OCI-LY7 (cell line): Measurements from ENCODE around the gene ARAP1. TPM values are rescaled to one million over a fixed set of nuclear protein-coding genes. Genes with fewer than 3 reads are reported as not detected.

Experiments
- BruUV-seq: library from RNA; stranded (reverse); fragments of 400-500 nt; replicated peaks from 2 replicates; lab custom pipeline; 2021; lab: Mats Ljungman, UMichigan
- CTCF ChIA-PET: fragments of 300-600 bp; sonication (Branson Sonifier 250); formaldehyde crosslinking; loops from one replicate; lab custom pipeline; 2022; ENCODE audit warnings: antibody characterized with exemption; ENCODE audit not compliant: unreplicated experiment; lab: Charles Lee
- POLR2A ChIA-PET: fragments of 300-600 bp; sonication (Branson Sonifier 250); formaldehyde crosslinking; loops from one replicate; lab custom pipeline; 2022; ENCODE audit warnings: antibody characterized with exemption; lab: Charles Lee
- DNase-seq: peaks from one replicate; pipeline ENCODE4 v3.0.0-alpha.2; 2015; ENCODE audit warnings: low spot score
- H2AFZ ChIP-seq: fragments of 200-600 bp; sonication (generic), shearing (Covaris generic); 2 replicates; pipeline ENCODE4 v1.6.1; 2014; ENCODE audit warnings: mild to moderate bottlenecking, antibody characterized with exemption, low read length, moderate library complexity
- H3K27ac ChIP-seq: fragments of 200-600 bp; sonication (generic); 2 replicates; pipeline ENCODE4 v1.5.1; 2014; ENCODE audit warnings: mixed run types, low read depth, mild to moderate bottlenecking, moderate library complexity, low read length, inconsistent platforms; ENCODE audit not compliant: poor library complexity, severe bottlenecking
- H3K36me3 ChIP-seq: fragments of 200-600 bp; sonication (generic); 2 replicates; pipeline ENCODE4 v1.6.1; 2014; ENCODE audit warnings: mild to moderate bottlenecking, antibody characterized with exemption, low read length, moderate library complexity, mixed read lengths; ENCODE audit not compliant: insufficient read depth
- H3K4me1 ChIP-seq: fragments of 200-600 bp; sonication (generic); 2 replicates; pipeline ENCODE4 v1.5.1; 2014; ENCODE audit warnings: mild to moderate bottlenecking, low read length; ENCODE audit not compliant: insufficient read depth, poor library complexity, severe bottlenecking
- H3K4me2 ChIP-seq: fragments of 200-600 bp; sonication (generic); 2 replicates; pipeline ENCODE4 v1.6.1; 2014; ENCODE audit warnings: mild to moderate bottlenecking, low read length
- H3K4me3 ChIP-seq: fragments of 200-600 bp; sonication (generic); 2 replicates; pipeline ENCODE4 v1.5.1; 2014; ENCODE audit warnings: mild to moderate bottlenecking, low read depth, low read length; ENCODE audit not compliant: poor library complexity, severe bottlenecking
- H3K79me2 ChIP-seq: fragments of 200-600 bp; sonication (generic); 2 replicates; pipeline ENCODE4 v1.6.1; 2016; ENCODE audit warnings: low read depth, mild to moderate bottlenecking, low read length, moderate library complexity, mixed read lengths; ENCODE audit not compliant: insufficient read depth
- H3K9me2 ChIP-seq: fragments of 200-600 bp; sonication (generic); 2 replicates; pipeline ENCODE4 v1.6.1; 2016; ENCODE audit warnings: mild to moderate bottlenecking, low read length, mixed read lengths; ENCODE audit not compliant: insufficient read depth
- H3K9me3 ChIP-seq: fragments of 200-600 bp; sonication (generic); 2 replicates; pipeline ENCODE4 v1.6.1; 2014; ENCODE audit warnings: mild to moderate bottlenecking, mixed run types, low read length, mixed read lengths
- H4K20me1 ChIP-seq: fragments of 200-600 bp; sonication (generic); 2 replicates; pipeline ENCODE4 v1.6.1; 2014; ENCODE audit warnings: mild to moderate bottlenecking, antibody characterized with exemption, low read length, moderate library complexity, mixed read lengths; ENCODE audit not compliant: insufficient read depth
- EZH2phosphoT487 ChIP-seq: fragments of 200-600 bp; sonication (generic); IDR thresholded peaks from 2 replicates; pipeline ENCODE4 v1.6.1; 2018; ENCODE audit warnings: low read depth, borderline replicate concordance, mild to moderate bottlenecking, mixed run types, antibody characterized with exemption, low read length, moderate library complexity, mixed read lengths
- intact Hi-C: fragments of 100-400 bp; cut with micrococcal nuclease; formaldehyde crosslinking; loops from one replicate; pipeline ENCODE4 v1.10.0; 2022; ENCODE audit not compliant: unreplicated experiment
- total RNA-seq, 2 experiments: library from RNA; depleted of rRNA in 1 of 2; stranded (reverse); fragments of >200 nt in 1 of 2; shearing (Covaris generic) in 1 of 2; gene quantifications; 2 replicates each; pipeline ENCODE4 v1.2.3, GENCODE V29; 2014 to 2022
- TF ChIP-seq, protein P1 (sequence below): fragments of 200-600 bp; sonication (generic); conservative IDR thresholded peaks from 2 replicates; pipeline ENCODE4 v1.5.1; 2014; ENCODE audit warnings: mild to moderate bottlenecking, antibody characterized with exemption, low read length, moderate library complexity, mixed read lengths

ARAP1 gene
- total RNA-seq, 2 experiments from 2014 or later, result 65.6 to 106 TPM

DNA sequence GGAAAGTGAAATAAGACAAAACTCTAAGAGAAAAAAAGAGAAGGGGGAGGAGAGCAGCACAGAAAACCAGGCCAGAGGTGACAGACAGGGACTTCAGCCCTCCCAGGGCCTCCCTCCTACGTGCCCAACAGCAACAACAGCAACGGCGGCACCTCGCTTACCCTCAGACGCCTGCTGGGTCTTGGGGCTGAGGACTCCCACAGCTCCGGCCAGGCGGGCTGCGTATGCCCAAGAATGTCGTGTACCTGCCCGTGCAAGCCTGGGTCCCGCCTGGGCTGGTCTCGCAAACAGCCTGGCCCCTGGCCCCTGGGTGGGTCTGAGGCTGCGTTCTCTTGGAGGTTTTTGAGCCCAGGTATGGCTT is 30.5 kb downstream of the ARAP1 start:
- H3K79me2 ChIP-seq, result peaks cover 33% of the 10 kb centered on the region
- intact Hi-C loops, result no loop called here
- BruUV-seq, result TSS peak; percentile 79

DNA sequence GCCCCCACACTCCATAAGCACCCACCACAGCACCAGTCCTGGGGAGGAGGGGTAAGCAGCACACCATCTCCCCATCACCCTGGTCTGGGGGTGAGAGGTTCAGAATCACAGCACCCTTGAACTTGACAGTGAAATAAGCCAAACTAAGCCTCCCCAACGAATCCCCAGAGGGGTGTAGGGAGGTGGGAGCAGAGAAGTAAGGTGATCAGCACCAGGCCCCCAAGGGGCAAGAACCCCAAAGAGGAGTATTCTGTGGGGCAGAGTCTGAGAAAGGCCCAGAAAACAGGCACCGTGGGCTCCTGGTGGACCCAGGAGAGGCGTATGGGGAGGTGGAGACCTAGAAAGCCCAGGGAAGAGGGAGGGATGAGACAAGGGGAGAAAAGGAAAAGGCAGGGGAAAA is 30.9 kb downstream of the ARAP1 start:
- no peak overlapping the region for H2AFZ ChIP-seq
- no TSS peak for BruUV-seq
- no peak for DNase-seq
- peaks cover 47% of the 10 kb centered on the region for H3K4me1 ChIP-seq
- ChIA-PET CTCF (interaction anchor here (0.6 kb wide), 1 partner anchor 94 kb away, joined by 6 read pairs; no protein-coding TSS in a partner anchor), POLR2A (interaction anchor here (2.2 kb wide), 1 partner anchor 72 kb away, joined by 9 read pairs; the partner anchor contains the start of gene STARD10)
- peak overlapping the region; percentile 73 for H3K4me3 ChIP-seq
- H3K9me2 ChIP-seq, result no peaks in the 10 kb centered on the region
- TF ChIP-seq, protein P1, sequence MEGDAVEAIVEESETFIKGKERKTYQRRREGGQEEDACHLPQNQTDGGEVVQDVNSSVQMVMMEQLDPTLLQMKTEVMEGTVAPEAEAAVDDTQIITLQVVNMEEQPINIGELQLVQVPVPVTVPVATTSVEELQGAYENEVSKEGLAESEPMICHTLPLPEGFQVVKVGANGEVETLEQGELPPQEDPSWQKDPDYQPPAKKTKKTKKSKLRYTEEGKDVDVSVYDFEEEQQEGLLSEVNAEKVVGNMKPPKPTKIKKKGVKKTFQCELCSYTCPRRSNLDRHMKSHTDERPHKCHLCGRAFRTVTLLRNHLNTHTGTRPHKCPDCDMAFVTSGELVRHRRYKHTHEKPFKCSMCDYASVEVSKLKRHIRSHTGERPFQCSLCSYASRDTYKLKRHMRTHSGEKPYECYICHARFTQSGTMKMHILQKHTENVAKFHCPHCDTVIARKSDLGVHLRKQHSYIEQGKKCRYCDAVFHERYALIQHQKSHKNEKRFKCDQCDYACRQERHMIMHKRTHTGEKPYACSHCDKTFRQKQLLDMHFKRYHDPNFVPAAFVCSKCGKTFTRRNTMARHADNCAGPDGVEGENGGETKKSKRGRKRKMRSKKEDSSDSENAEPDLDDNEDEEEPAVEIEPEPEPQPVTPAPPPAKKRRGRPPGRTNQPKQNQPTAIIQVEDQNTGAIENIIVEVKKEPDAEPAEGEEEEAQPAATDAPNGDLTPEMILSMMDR, result no peak
- H3K36me3 ChIP-seq, result peaks cover 55% of the 10 kb centered on the region; the same call in 1 of the 2 replicates
- no peaks in the 10 kb centered on the region for H4K20me1 ChIP-seq
- H3K27ac ChIP-seq, result peak overlapping the region; percentile 56
- peak overlapping the region; percentile 86 for H3K4me2 ChIP-seq
- peaks cover 33% of the 10 kb centered on the region for H3K79me2 ChIP-seq
- H3K9me3 ChIP-seq, result no peaks in the 10 kb centered on the region
- intact Hi-C loops, result no loop called here

More for the DNA sequence above, 30.5 kb downstream of the ARAP1 start:
- H4K20me1 ChIP-seq, result no peaks in the 10 kb centered on the region
- H2AFZ ChIP-seq, result peak overlapping the region; percentile 53; the same call in 1 of the 2 replicates
- H3K4me3 ChIP-seq, result peak overlapping the region; percentile 73
- H3K4me2 ChIP-seq, result peak overlapping the region; percentile 86
- H3K27ac ChIP-seq, result peak overlapping the region; percentile 56
- ChIA-PET POLR2A (interaction anchor here (1.5 to 2.2 kb wide), 2 partner anchors 15 to 72 kb away, joined by 4 to 9 read pairs; partner anchors contain the start of gene STARD10), CTCF (interaction anchor here (0.6 kb wide), 1 partner anchor 94 kb away, joined by 6 read pairs; no protein-coding TSS in a partner anchor)
- DNase-seq, result peak; percentile 46
- TF ChIP-seq EZH2phosphoT487, result no peak
- TF ChIP-seq, protein P1, result no peak
- no peaks in the 10 kb centered on the region for H3K9me2 ChIP-seq
- peaks cover 47% of the 10 kb centered on the region for H3K4me1 ChIP-seq
- H3K9me3 ChIP-seq, result no peaks in the 10 kb centered on the region
- peaks cover 53% of the 10 kb centered on the region; the same call in 1 of the 2 replicates for H3K36me3 ChIP-seq

DNA sequence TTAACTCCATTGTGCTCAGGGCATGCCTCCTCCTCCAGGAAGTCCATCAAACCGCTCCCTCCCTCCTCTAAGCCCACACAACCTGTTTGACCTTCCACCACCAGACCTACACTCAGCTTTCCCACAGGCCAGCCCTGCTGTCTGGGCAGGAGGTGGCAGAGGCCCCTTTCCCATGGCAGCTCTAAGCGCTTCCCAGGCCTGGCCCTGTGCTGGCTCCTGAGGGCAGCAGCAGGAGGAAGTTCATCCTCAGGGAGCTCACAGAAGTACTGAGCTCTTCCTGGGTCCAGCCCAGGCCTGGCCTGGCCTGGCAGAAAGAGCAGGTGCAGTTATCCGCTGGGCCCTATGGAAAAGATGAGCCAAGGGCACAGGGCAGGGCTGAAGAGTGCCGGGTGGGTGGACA is 31.4 kb downstream of the ARAP1 start:
- POLR2A ChIA-PET, result interaction anchor here (2.2 kb wide), 1 partner anchor 73 kb away, joined by 9 read pairs; the partner anchor contains the start of gene STARD10
- Histone ChIP-seq H3K9me3 (no peaks in the 10 kb centered on the region), H3K4me2 (peak overlapping the region; percentile 86), H3K4me3 (peak overlapping the region; percentile 73), H3K36me3 (peaks cover 52% of the 10 kb centered on the region; the same call in 1 of the 2 replicates), H3K4me1 (peaks cover 46% of the 10 kb centered on the region), H2AFZ (no peak overlapping the region), H3K9me2 (no peaks in the 10 kb centered on the region), H4K20me1 (no peaks in the 10 kb centered on the region), H3K27ac (no peak overlapping the region), H3K79me2 (peaks cover 33% of the 10 kb centered on the region)
- DNase-seq, result no peak
- no TSS peak for BruUV-seq
- CTCF ChIA-PET, result no interaction called here
- intact Hi-C loops, result no loop called here
- TF ChIP-seq EZH2phosphoT487, result no peak
- TF ChIP-seq, protein P1, result no peak
